Left ventricle myocardium inferior (tissue), 1 donor: Measurements from ENCODE around the gene ACTR5. TPM values are rescaled to one million over a fixed set of nuclear protein-coding genes. Genes with fewer than 3 reads are reported as not detected.

ENCODE experiments used
- DNase-seq: peaks from one replicate; pipeline ENCODE4 v3.0.0-alpha.2; 2020
- H3K27ac ChIP-seq: fragments of 200-600 bp; replicated peaks from 2 replicates; pipeline ENCODE4 v1.8.0; 2021
- H3K27me3 ChIP-seq: fragments of 200-600 bp; 2 replicates; pipeline ENCODE4 v1.8.0; 2021; ENCODE audit warnings: low read depth
- H3K36me3 ChIP-seq: fragments of 200-600 bp; 2 replicates; pipeline ENCODE4 v1.8.0; 2021
- H3K4me1 ChIP-seq: fragments of 200-600 bp; 2 replicates; pipeline ENCODE4 v1.8.0; 2021
- H3K4me3 ChIP-seq: fragments of 200-600 bp; 2 replicates; pipeline ENCODE4 v1.8.0; 2021; ENCODE audit warnings: mild to moderate bottlenecking, moderate library complexity
- H3K9me3 ChIP-seq: fragments of 200-600 bp; replicated peaks from 2 replicates; pipeline ENCODE4 v1.8.0; 2021
- CTCF ChIP-seq: fragments of 200-600 bp; IDR thresholded peaks from 2 replicates; pipeline ENCODE4 v1.8.0; 2021; ENCODE audit warnings: antibody characterized with exemption, mild to moderate bottlenecking, borderline replicate concordance
- intact Hi-C: fragments of 100-400 bp; cut with micrococcal nuclease; formaldehyde crosslinking; loops from one replicate; pipeline ENCODE4 v1.11.0; 2022
- total RNA-seq: library from RNA; stranded (reverse); fragmentation: NEBNext Ultra II Directional; extraction: Animal tissue kit (Norgen Biotek cat#: 25700); gene quantifications from one replicate; pipeline ENCODE4 v1.2.1, GENCODE V29; 2021
- donor health status: DM: no; HTN: yes; CAD: no; lungs with severe emphysema.

Gene ACTR5
- total RNA-seq, 1 donor from 2014 or later: 3.1 TPM

- peaks cover 89% of the 10 kb centered on the region for H3K36me3 ChIP-seq
- H3K4me3 ChIP-seq: no peak overlapping the region
- peaks cover 11% of the 10 kb centered on the region for H3K4me1 ChIP-seq
- DNase-seq: no peak
- peak overlapping the region; percentile 58 for H3K27ac ChIP-seq
- no peaks in the 10 kb centered on the region for H3K9me3 ChIP-seq
- no peak for TF ChIP-seq CTCF
- intact Hi-C loops: no loop called here
- no peaks in the 10 kb centered on the region for H3K27me3 ChIP-seq
Observed at GRCh38 chr20:38757145-38757775, 9.0 kb downstream of the ACTR5 start.

GRCh38 chr20:38759106-38759505, 10.8 kb downstream of the ACTR5 start:
- no peak for TF ChIP-seq CTCF
- no peak overlapping the region for H3K27ac ChIP-seq
- DNase-seq: no peak
- H3K27me3 ChIP-seq: no peaks in the 10 kb centered on the region
- peaks cover 93% of the 10 kb centered on the region for H3K36me3 ChIP-seq
- H3K4me3 ChIP-seq: no peak overlapping the region
- intact Hi-C loops: no loop called here
- H3K9me3 ChIP-seq: no peaks in the 10 kb centered on the region
- peaks cover 11% of the 10 kb centered on the region for H3K4me1 ChIP-seq

GRCh38 chr20:38760978-38761377, 12.7 kb downstream of the ACTR5 start:
- Histone ChIP-seq H3K27ac (no peak overlapping the region), H3K4me3 (no peak overlapping the region), H3K27me3 (no peaks in the 10 kb centered on the region), H3K4me1 (peaks cover 11% of the 10 kb centered on the region), H3K9me3 (no peaks in the 10 kb centered on the region), H3K36me3 (peaks cover 97% of the 10 kb centered on the region)
- TF ChIP-seq CTCF: no peak
- DNase-seq: no peak
- intact Hi-C loops: no loop called here

GRCh38 chr20:38762174-38762573, 13.9 kb downstream of the ACTR5 start:
- no peak for TF ChIP-seq CTCF
- Histone ChIP-seq H3K4me3 (no peak overlapping the region), H3K36me3 (peaks cover 95% of the 10 kb centered on the region), H3K27me3 (no peaks in the 10 kb centered on the region), H3K4me1 (peaks cover 6% of the 10 kb centered on the region), H3K27ac (no peak overlapping the region), H3K9me3 (no peaks in the 10 kb centered on the region)
- intact Hi-C loops: no loop called here
- no peak for DNase-seq

GRCh38 chr20:38763616-38764015, 15.4 kb downstream of the ACTR5 start:
- DNase-seq: no peak
- no peaks in the 10 kb centered on the region for H3K27me3 ChIP-seq
- no peak overlapping the region for H3K4me3 ChIP-seq
- intact Hi-C loops: no loop called here
- peaks cover 96% of the 10 kb centered on the region for H3K36me3 ChIP-seq
- no peak for TF ChIP-seq CTCF
- H3K27ac ChIP-seq: no peak overlapping the region
- no peaks in the 10 kb centered on the region for H3K4me1 ChIP-seq
- H3K9me3 ChIP-seq: no peaks in the 10 kb centered on the region
